Chondrocyte (in vitro differentiated cells): ENCODE data around the gene PPCDC. TPM values are rescaled to one million over a fixed set of nuclear protein-coding genes. Genes with fewer than 3 reads are reported as not detected.

Experiments used
- DNase-seq: peaks from one replicate; pipeline ENCODE4 v3.0.0; 2021; ENCODE audit warnings: mixed read lengths, low spot score
- H3K27ac Mint-ChIP-seq: one replicate; pipeline ENCODE4 v1.8.0; 2021; ENCODE audit warnings: mild to moderate bottlenecking, moderate library complexity, mixed read lengths; ENCODE audit not compliant: unreplicated experiment
- H3K27me3 Mint-ChIP-seq: 2 replicates; pipeline ENCODE4 v1.8.0; 2021; ENCODE audit warnings: low read depth, mixed read lengths
- H3K36me3 Mint-ChIP-seq: 2 replicates; pipeline ENCODE4 v1.8.0; 2021; ENCODE audit warnings: low read depth, mixed read lengths
- H3K4me1 Mint-ChIP-seq: 2 replicates; pipeline ENCODE4 v1.8.0; 2021; ENCODE audit warnings: low read depth, mild to moderate bottlenecking, mixed read lengths
- H3K4me3 Mint-ChIP-seq: one replicate; pipeline ENCODE4 v1.8.0; 2021; ENCODE audit warnings: mild to moderate bottlenecking, moderate library complexity, mixed read lengths; ENCODE audit not compliant: unreplicated experiment
- H3K9me3 Mint-ChIP-seq: 2 replicates; pipeline ENCODE4 v1.8.0; 2021; ENCODE audit warnings: low read depth, mixed read lengths
- long read RNA-seq: library from polyadenylated mRNA; stranded (forward); transcript quantifications from one replicate; pipeline ENCODE4 v2.0.0, GENCODE V29; 2021
- total RNA-seq: library from RNA; stranded (reverse); gene quantifications from 3 replicates; pipeline ENCODE4 v1.2.1, GENCODE V29; 2021
- TF ChIP-seq, protein P1 (sequence below): fragments of 200-600 bp; sonication (generic); IDR thresholded peaks from 2 replicates; pipeline ENCODE4 v1.5.0; 2021; ENCODE audit warnings: antibody characterized with exemption, mild to moderate bottlenecking, moderate library complexity

The PPCDC gene, protein sequence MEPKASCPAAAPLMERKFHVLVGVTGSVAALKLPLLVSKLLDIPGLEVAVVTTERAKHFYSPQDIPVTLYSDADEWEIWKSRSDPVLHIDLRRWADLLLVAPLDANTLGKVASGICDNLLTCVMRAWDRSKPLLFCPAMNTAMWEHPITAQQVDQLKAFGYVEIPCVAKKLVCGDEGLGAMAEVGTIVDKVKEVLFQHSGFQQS
- 7.3 to 12.9 TPM (median 8.7 TPM) in 3 replicates for total RNA-seq
- long read RNA-seq, partial matches to known transcripts = 1 of 14 reads
- long read RNA-seq, other reads (novel, unspliced or antisense) = 4 of 14 reads

DNA sequence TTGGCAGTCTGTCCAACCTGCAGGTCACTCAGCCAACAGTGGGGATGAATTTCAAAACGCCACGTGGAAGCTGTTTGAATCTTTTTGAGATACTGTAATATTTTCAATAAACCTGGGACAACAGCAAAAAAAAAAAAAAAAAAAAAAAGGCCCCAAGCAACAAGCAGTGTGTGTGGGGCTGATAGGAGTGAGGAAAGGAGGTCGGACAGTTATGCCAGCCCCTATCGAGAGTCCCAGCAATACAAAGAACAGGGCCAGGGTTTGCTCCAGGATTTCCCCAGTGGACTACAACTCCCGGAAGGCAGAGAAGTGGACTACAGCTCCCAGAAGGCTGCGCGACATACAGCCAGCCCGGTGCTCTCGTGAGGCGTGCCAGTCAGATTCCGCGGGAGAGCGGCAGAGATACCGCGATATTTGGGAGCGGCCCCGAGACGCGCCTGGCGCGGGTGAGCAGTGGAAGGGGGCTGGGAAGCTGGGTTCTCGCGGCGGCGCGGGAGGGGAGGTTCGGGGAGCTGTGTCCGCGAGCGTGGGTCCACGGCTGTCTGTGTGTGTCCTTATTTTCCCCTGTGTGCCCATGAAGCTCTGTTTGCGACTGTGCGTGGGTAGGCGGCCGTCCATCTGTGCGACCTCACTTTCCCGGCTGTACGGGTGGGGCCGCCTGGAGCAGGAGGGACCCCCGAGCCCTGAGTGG, at the start of gene PPCDC:
Gene PPCDC, plus strand, starts transcription at position 410 of the 691 bp plus-strand sequence. CDS start 4,729 bp downstream, outside the sequence.
- Mint-ChIP-seq H3K27me3 (no peaks in the 10 kb centered on the region), H3K27ac (peak within 1 kb of the TSS; percentile 83), H3K36me3 (peaks cover 2% of the 10 kb centered on the region), H3K4me3 (peak within 1 kb of the TSS; percentile 90), H3K4me1 (peaks cover 13% of the 10 kb centered on the region), H3K9me3 (no peaks in the 10 kb centered on the region)
- TF ChIP-seq, protein P1, sequence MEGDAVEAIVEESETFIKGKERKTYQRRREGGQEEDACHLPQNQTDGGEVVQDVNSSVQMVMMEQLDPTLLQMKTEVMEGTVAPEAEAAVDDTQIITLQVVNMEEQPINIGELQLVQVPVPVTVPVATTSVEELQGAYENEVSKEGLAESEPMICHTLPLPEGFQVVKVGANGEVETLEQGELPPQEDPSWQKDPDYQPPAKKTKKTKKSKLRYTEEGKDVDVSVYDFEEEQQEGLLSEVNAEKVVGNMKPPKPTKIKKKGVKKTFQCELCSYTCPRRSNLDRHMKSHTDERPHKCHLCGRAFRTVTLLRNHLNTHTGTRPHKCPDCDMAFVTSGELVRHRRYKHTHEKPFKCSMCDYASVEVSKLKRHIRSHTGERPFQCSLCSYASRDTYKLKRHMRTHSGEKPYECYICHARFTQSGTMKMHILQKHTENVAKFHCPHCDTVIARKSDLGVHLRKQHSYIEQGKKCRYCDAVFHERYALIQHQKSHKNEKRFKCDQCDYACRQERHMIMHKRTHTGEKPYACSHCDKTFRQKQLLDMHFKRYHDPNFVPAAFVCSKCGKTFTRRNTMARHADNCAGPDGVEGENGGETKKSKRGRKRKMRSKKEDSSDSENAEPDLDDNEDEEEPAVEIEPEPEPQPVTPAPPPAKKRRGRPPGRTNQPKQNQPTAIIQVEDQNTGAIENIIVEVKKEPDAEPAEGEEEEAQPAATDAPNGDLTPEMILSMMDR = peak; percentile 13
- DNase-seq = peak; percentile 98

DNA sequence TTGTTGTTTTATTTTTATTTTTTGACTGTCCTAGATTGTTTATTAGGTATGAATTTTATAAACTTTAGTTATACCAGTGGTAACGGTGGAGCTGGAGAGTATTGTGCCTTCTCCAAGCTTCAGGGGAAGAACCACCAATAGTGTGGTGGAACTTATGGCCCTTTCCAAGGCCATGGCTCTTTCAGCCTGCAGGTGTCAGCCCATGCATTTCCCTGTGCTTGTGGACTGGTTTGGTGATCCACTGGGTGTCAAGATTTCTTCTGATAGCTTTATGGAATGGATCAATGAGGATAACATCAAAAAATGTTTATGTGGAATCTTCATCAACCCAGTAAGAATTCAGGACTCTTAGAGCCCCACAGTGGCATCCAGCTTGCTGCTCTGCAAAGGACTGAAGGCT, 47.2 kb upstream of the PPCDC start:
- H3K36me3 Mint-ChIP-seq = no peaks in the 10 kb centered on the region
- H3K4me1 Mint-ChIP-seq = no peaks in the 10 kb centered on the region
- peaks cover 6% of the 10 kb centered on the region for H3K27me3 Mint-ChIP-seq
- TF ChIP-seq, protein P1 = peak; percentile 31
- no peak for DNase-seq
- no peak overlapping the region for H3K4me3 Mint-ChIP-seq
- no peaks in the 10 kb centered on the region for H3K9me3 Mint-ChIP-seq
- H3K27ac Mint-ChIP-seq = no peak overlapping the region

DNA sequence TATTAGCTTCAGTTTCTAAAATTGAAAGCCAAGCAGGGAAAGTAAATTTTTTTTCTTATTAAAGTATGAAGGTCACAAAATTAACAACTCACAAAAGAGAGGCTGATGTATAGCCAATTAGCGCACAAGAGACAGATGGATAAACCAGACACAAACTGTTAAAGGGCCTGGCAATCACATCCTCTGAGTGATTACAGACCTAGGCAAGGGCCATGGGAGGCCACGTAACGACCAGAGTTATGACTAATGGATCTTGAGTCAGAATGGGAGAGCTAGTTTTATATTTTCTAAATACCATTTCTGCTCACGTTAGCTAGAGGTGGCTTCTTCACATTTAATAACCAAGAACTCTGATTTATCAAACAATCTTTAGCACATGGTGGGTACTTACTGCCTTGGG, 45.8 kb upstream of the PPCDC start:
- no peaks in the 10 kb centered on the region for H3K4me1 Mint-ChIP-seq
- H3K9me3 Mint-ChIP-seq = no peaks in the 10 kb centered on the region

DNA sequence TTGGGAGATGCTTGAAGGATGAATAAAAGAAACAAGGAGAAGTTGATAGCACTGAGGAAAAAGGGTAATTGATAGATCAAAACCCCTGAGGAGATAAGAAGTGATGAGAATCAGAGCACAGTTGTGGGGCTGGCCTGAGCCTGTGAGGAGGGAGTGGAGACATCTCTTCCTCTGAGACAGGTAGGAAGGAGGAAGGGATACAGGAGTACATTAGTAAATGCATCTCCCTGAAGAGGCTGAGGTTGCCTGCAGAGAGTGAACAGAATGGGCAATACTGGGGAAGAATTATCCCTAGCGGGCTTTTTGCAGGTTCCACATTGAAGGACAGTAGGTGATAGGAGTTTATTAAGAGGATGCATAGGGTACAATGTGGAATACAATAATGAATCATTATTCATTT, 45.3 kb upstream of the PPCDC start:
- DNase-seq = no peak
- no peak overlapping the region for H3K4me3 Mint-ChIP-seq
- TF ChIP-seq, protein P1 = no peak
- no peak overlapping the region for H3K27ac Mint-ChIP-seq
- H3K4me1 Mint-ChIP-seq = no peaks in the 10 kb centered on the region
- no peaks in the 10 kb centered on the region for H3K36me3 Mint-ChIP-seq
- no peaks in the 10 kb centered on the region for H3K9me3 Mint-ChIP-seq
- H3K27me3 Mint-ChIP-seq = peaks cover 6% of the 10 kb centered on the region

More for the DNA sequence above, 45.8 kb upstream of the PPCDC start:
- no peaks in the 10 kb centered on the region for H3K36me3 Mint-ChIP-seq
- no peak for DNase-seq
- no peak overlapping the region for H3K4me3 Mint-ChIP-seq
- no peak overlapping the region for H3K27ac Mint-ChIP-seq
- TF ChIP-seq, protein P1 = no peak
- H3K27me3 Mint-ChIP-seq = peaks cover 6% of the 10 kb centered on the region

DNA sequence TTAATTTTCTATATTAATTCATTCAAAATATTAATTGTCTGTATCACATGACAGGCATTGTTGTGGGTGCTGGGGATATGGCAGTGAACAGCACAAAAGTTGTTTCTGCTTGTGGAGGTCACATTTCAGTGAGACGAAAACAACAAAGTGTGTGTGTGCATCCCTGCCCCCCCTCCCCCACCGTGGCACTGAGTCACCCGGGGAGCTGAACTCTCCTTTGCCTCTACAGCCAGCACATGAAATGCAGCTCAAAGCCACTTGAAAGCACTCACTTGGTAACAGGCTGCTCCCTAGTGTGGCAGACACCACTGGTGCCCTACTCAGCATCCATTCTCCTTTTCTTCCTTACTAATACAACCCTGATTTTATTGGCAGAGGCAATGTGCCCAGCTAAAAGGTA, 44.9 kb upstream of the PPCDC start:
- Mint-ChIP-seq H3K36me3 (no peaks in the 10 kb centered on the region), H3K9me3 (no peaks in the 10 kb centered on the region), H3K27ac (no peak overlapping the region), H3K4me1 (no peaks in the 10 kb centered on the region), H3K27me3 (peaks cover 6% of the 10 kb centered on the region), H3K4me3 (no peak overlapping the region)
- no peak for DNase-seq
- TF ChIP-seq, protein P1 = no peak
